ENCODE results near the gene EFNA5.

EFNA5 gene

GRCh38 chr5:107672211-107673038 lies 1.7 kb upstream of the EFNA5 start:
- DNase-seq (ENCODE audit: low spot score), result no peak

- no peak for DNase-seq (ENCODE audit: low spot score)
Measured at GRCh38 chr5:107671742-107672210, 1.0 kb upstream of the EFNA5 start.

GRCh38 chr5:107670087-107670931 lies 428 bp downstream of the EFNA5 start:
- DNase-seq (ENCODE audit: low spot score), result no peak

GRCh38 chr5:107669096-107670031 lies 1.4 kb downstream of the EFNA5 start:
- DNase-seq (ENCODE audit: low spot score), result no peak

- DNase-seq (ENCODE audit: low spot score), result no peak
Measured at GRCh38 chr5:107668154-107669095, 2.3 kb downstream of the EFNA5 start.

GRCh38 chr5:107666051-107666655 lies 4.6 kb downstream of the EFNA5 start:
- DNase-seq (ENCODE audit: low spot score), result no peak

- DNase-seq (ENCODE audit: low spot score), result no peak
Measured at GRCh38 chr5:107665036-107665570, 5.6 kb downstream of the EFNA5 start.

GRCh38 chr5:107663697-107664096 lies 7.0 kb downstream of the EFNA5 start:
- no peak for DNase-seq (ENCODE audit: low spot score)

- DNase-seq (ENCODE audit: low spot score), result no peak
Measured at GRCh38 chr5:107661650-107662044, 9.1 kb downstream of the EFNA5 start.

GRCh38 chr5:107661038-107661649 lies 9.6 kb downstream of the EFNA5 start:
- no peak for DNase-seq (ENCODE audit: low spot score)

GRCh38 chr5:107658528-107658927 lies 12.2 kb downstream of the EFNA5 start:
- DNase-seq (ENCODE audit: low spot score), result no peak

GRCh38 chr5:107655831-107656230 lies 14.9 kb downstream of the EFNA5 start:
- DNase-seq (ENCODE audit: low spot score), result no peak

GRCh38 chr5:107654827-107655226 lies 15.9 kb downstream of the EFNA5 start:
- no peak for DNase-seq (ENCODE audit: low spot score)

GRCh38 chr5:107653685-107654084 lies 17.1 kb downstream of the EFNA5 start:
- DNase-seq (ENCODE audit: low spot score), result no peak

- no peak for DNase-seq (ENCODE audit: low spot score)
Measured at GRCh38 chr5:107652839-107653607, 17.7 kb downstream of the EFNA5 start.

- no peak for DNase-seq (ENCODE audit: low spot score)
Measured at GRCh38 chr5:107652408-107652807, 18.3 kb downstream of the EFNA5 start.

GRCh38 chr5:107651325-107651724 lies 19.4 kb downstream of the EFNA5 start:
- no peak for DNase-seq (ENCODE audit: low spot score)

GRCh38 chr5:107646418-107646817 lies 24.3 kb downstream of the EFNA5 start:
- no peak for DNase-seq (ENCODE audit: low spot score)

- no peak for DNase-seq (ENCODE audit: low spot score)
Measured at GRCh38 chr5:107640568-107640967, 30.2 kb downstream of the EFNA5 start.
